ENCODE results near the gene ENAH.
"Not testable (repeated sequence)": the region's sequence is repeated elsewhere in the genome, so short reads cannot be mapped to it uniquely, and the experiment has no call there.

Gene ENAH

GRCh38 chr1:225652729-225653462, at the start of gene ENAH:
ENAH (minus strand) TSS chr1:225653123; CDS start chr1:225652690, 433 bp downstream.
- peak; percentile 63 for DNase-seq

DNA sequence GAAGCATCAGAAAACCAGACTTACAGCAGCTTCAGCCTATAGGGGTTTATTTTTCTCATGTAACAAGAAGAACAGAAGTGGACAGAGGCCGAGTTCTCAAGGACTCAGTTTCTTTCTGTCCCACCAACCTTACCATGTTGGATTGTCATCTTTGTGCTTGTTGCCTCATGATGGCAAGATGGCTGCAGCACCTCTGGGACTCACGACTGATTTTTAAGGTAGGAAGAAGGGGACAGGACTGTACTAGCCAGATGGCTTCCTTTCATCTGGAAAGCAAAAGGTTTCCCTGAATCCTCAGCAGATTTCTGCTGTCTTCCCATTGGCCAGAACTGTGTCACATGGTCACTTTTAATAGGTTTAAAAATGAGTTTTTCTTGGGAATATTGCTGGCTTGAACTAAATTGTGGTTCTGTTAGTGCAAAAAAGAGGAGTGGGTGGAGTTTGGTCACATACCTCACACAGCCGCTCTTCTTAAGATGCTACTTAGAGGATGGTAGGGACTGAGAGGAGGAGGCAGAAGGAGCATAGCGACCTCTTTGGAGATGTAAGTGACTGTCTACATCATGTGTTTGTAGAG, 48.1 kb upstream of the ENAH start:
- no peak for DNase-seq

GRCh38 chr1:225700164-225700821, 47.4 kb upstream of the ENAH start:
- no peak for DNase-seq

- no peak for DNase-seq
Measured at GRCh38 chr1:225699336-225699735, 46.4 kb upstream of the ENAH start.

- DNase-seq = not testable (repeated sequence)
Measured at GRCh38 chr1:225698194-225698593, 45.3 kb upstream of the ENAH start.

DNA sequence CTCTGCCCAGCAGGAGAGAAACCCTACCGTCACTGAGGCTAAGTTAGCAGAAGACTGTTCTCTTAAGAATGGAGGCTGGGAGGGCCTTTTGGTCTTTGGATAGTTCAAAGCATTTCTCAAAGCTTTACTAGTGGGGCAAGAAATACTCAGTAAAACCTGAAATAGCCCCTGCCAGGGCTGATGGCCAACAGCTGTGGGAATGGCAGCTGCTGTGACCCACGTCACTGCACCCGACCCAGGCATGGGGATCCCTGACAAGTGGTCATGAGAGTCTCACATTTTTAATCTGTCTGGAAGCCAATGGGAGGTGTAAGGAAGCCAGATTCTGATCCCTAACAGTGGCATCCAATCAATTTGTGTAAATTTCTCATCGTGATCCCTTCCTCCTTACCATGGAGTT, 44.5 kb upstream of the ENAH start:
- no peak for DNase-seq

GRCh38 chr1:225695578-225696337, 42.8 kb upstream of the ENAH start:
- DNase-seq = no peak

DNA sequence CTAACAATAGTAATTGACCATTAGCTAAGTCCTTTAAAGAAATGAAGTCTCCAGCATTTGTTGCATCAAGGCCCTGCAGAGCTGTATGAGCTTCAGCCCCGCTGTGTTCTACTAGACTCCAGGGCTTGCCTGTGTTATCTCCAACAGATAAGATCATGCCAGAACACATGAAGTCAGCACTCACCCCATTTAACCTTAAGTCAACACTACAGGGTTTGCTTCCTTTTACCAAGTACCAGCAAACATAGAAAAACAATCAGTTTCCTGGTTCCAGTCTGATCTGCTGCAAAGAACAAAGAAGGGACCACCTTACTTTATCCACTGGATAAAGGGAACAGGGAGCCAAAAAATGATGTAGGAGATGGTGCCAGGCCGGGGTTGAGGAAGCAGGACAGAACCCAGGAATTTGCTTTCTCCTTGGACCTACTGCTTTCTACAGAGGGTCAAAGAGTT, 41.3 kb upstream of the ENAH start:
- DNase-seq = no peak

GRCh38 chr1:225693697-225694096, 40.8 kb upstream of the ENAH start:
- DNase-seq = not testable (repeated sequence)

- no peak for DNase-seq
Measured at GRCh38 chr1:225693085-225693696, 40.3 kb upstream of the ENAH start.

DNA sequence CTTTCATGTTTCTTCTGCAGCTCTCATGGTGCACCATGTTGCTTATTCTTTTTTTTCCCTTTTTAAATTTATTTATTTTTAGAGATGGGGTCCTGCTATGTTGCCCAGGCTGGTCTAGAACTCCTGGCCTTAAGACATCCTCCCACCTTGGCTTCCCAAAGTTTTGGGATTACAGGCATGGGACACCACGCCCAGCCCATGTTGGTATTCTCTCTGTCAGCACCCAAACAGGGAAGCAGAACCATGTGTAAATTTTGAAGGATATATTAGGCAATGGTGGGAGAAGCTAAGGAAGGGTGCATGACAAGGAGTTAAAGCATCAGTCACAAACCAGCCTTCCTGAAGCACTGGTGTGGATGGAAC, 39.6 kb upstream of the ENAH start:
- no peak for DNase-seq

DNA sequence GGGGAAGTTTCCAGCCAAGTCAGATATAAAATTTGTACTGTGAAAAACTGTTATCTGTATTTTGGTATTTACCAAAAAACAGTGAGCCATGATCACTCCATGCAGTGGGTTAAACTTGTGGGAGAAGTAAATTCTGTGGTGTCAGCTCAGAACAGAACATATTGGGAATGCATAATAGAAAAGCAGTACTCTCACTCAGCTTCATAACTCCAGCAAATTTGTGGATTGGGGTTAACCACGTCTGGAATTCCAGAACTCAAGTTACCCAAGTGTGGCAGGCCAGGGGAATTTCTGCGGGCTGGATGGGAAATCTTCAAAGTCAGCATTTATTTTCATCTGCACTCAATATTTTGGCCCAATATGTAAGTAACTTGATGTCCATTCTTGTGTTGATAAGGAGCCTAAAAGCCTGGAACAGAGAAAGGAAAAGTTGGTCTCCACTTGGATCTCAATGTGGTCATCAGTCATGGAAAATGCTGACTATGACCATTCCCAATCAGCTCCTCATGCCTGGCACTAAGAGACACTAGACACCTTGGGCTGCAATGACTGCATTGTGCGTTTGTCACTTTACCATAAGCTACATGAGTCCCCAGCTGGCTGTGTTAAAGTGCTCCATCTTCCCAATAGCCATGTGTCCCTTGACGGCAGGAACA, 39.1 kb upstream of the ENAH start:
- no peak for DNase-seq

DNA sequence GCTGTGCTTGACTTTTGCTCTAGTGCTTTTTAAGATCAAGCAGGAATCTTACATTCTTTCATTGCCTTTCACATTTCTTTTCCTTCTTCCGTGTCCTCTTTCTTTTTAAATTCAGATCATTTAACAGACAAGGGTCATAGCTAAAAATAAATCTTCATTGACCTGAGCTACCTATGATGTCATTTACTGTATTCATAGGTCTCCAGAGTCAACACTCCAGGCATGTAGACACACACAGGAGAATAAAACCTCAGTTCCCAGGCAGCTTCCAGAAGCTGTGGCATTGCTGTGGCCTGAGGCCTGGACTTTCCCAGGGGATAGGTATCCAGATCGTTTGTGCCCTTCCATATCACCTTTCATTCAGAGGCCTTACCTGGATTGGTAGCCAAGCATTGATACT, 38.5 kb upstream of the ENAH start:
- no peak for DNase-seq

GRCh38 chr1:225689882-225690459, 37.0 kb upstream of the ENAH start:
- DNase-seq = no peak

DNA sequence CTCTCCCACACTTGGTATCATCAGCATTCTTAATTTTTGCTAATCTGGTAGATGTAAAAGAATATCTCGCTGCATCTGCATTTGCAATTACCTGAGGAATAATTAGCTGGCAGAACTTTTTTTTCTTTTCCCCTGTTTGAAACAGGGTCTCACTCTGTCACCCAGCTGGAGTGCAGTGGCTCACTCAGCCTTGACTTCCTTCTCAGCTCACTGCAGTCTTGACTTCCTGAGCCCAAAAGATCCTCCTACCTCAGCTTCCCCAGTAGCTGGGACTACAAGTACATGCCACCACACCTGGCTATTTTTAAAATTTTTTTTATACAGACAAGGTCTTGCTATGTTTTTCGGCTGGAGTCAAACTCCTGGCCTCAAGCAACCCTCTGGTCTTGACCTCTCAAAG, 35.4 kb upstream of the ENAH start:
- no peak for DNase-seq

DNA sequence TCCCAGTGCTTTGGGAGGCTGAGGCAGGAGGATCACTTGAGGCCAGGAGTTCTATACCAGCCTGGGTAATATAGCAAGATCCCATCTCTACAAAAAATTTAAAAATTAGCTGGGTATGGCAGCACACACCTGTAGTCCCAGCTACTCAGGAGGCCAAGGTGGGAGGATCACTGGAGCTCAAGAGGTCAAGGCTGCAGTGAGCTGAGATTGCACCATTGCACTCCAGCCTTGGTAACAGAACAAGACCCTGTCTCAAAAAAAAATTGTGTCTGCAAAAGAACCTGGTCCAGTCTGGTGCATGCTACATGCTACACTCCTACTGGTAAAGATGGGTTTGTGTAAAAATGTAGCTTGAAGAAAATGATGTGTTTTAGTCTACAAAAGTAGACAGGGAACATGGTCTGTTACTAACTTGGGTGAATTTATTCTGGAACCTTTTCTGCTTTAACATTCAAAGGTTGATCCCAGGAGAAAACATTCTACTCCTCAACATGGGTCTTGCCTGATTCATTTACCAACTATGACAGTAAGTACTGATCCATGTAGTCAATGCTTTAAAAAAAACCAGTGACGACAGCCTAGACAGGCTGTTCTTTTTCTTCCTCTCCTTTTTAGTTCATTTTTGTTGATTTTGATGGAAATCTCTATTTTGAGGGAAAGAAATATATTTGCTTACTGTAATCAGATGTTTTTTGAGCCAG, 32.7 kb upstream of the ENAH start:
- DNase-seq = no peak

DNA sequence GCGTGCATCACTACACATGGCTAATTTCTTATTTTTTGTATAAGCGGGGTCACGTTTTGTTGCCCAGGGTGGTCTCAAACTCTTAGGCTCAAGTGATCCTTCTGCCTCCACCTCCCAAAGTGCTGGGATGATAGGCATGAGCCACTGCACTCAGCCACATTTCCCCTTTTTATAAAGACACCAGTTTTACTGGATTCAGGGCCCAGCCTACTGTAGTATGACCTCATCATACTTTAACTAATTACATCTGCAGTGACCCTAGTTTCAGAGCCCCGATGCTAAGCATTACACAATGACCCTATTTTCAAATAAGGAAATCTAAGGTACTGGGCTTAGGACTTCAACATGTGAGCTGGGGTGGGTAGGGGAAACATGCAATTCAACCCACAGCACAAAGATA, 31.8 kb upstream of the ENAH start:
- no peak for DNase-seq

- no peak for DNase-seq
Measured at GRCh38 chr1:225681231-225681630, 28.3 kb upstream of the ENAH start.

GRCh38 chr1:225678545-225678944, 25.6 kb upstream of the ENAH start:
- no peak for DNase-seq

GRCh38 chr1:225677350-225678124, 24.6 kb upstream of the ENAH start:
- DNase-seq = no peak

DNA sequence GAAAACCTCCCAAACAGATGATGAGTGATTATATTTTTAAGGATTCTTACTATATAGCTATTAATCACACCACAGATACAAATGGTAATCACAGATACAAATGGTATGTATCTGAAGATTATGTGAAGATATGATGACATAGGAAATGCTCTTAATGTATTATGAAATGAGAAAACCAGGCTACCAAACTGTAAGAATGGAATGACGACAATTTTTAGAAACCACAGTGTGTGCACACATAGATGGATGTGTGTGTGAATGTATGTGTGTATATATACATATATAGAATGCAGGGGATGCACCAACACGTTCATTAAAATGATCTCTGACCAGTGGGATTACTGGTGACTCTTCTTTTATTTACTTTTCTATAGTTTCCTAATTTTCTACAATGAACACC, 21.5 kb upstream of the ENAH start:
- no peak for DNase-seq
